Activated CD8-positive, alpha-beta memory T cell treated with anti-CD3 and anti-CD28 coated beads, Interleukin-2, amount 50 U/mL, for 24 hours (primary cell): ENCODE data around the gene ADAP1.
"Not testable (repeated sequence)": the region's sequence is repeated elsewhere in the genome, so short reads cannot be mapped to it uniquely, and the experiment has no call there.

ENCODE experiments used
- DNase-seq: peaks from one replicate; pipeline ENCODE4 v3.0.0-alpha.2; 2020; ENCODE audit errors: extremely low read depth

The ADAP1 gene

GRCh38 chr7:909358-910329 is 44.8 kb downstream of the ADAP1 start:
- no peak for DNase-seq

- not testable (repeated sequence) for DNase-seq
Observed at GRCh38 chr7:908591-909357, 45.7 kb downstream of the ADAP1 start.

- no peak for DNase-seq
Observed at GRCh38 chr7:908159-908581, 46.3 kb downstream of the ADAP1 start.

GRCh38 chr7:907158-907980 is 47.1 kb downstream of the ADAP1 start:
- no peak for DNase-seq

GRCh38 chr7:906776-907157 is 47.7 kb downstream of the ADAP1 start:
- DNase-seq, result no peak

- DNase-seq, result no peak
Observed at GRCh38 chr7:904847-905246, 49.6 kb downstream of the ADAP1 start.

- no peak for DNase-seq
Observed at GRCh38 chr7:903921-904755, 50.3 kb downstream of the ADAP1 start.

- no peak for DNase-seq
Observed at GRCh38 chr7:902996-903395, 51.5 kb downstream of the ADAP1 start.

GRCh38 chr7:901388-902154 is 52.9 kb downstream of the ADAP1 start:
- no peak for DNase-seq

- DNase-seq, result no peak
Observed at GRCh38 chr7:901041-901387, 53.5 kb downstream of the ADAP1 start.

- DNase-seq, result no peak
Observed at GRCh38 chr7:900331-901040, 54.0 kb downstream of the ADAP1 start.

- no peak for DNase-seq
Observed at GRCh38 chr7:899806-900205, 54.7 kb downstream of the ADAP1 start.

- no peak for DNase-seq
Observed at GRCh38 chr7:898855-899681, 55.4 kb downstream of the ADAP1 start.

GRCh38 chr7:898460-898854 is 56.0 kb downstream of the ADAP1 start:
- no peak for DNase-seq

- DNase-seq, result no peak
Observed at GRCh38 chr7:897771-898376, 56.6 kb downstream of the ADAP1 start.

GRCh38 chr7:897086-897485 is 57.4 kb downstream of the ADAP1 start:
- DNase-seq, result no peak

GRCh38 chr7:896346-897075 is 58.0 kb downstream of the ADAP1 start:
- no peak for DNase-seq
